HepG2 (cell line): Measurements from ENCODE around the gene PLXNA3. TPM values are rescaled to one million over a fixed set of nuclear protein-coding genes. Genes with fewer than 3 reads are reported as not detected.
A peak's percentile ranks its signal among the peaks of the same experiment; 100 is the strongest.

Experiments used
- GABPB1 ChIP-seq: IDR thresholded peaks from 2 replicates; pipeline ENCODE4 v1.6.1; 2016; ENCODE audit warnings: mild to moderate bottlenecking, missing genetic modification reagents, moderate library complexity, missing compliant biosample characterization
- HNRNPK ChIP-seq: fragments of 200-400 bp; formaldehyde crosslinking; IDR thresholded peaks from 2 replicates; pipeline ENCODE4 v1.6.1; 2018; ENCODE audit warnings: low read length, low read depth, moderate library complexity, mild to moderate bottlenecking; ENCODE audit not compliant: poor library complexity, severe bottlenecking
- JUND ChIP-seq: sonication (generic); formaldehyde crosslinking; IDR thresholded peaks from 2 replicates; pipeline ENCODE4 v1.8.0; 2022; ENCODE audit warnings: mild to moderate bottlenecking, missing genetic modification reagents
- NFKB2 ChIP-seq: sonication (generic); formaldehyde crosslinking; IDR thresholded peaks from 2 replicates; pipeline ENCODE4 v1.4.0; 2020; ENCODE audit warnings: missing genetic modification reagents, borderline replicate concordance
- NR2F6 ChIP-seq, 2 experiments: IDR thresholded peaks; 2 replicates each; pipeline ENCODE4 v1.6.1; 2016; ENCODE audit warnings: antibody characterized with exemption in 1 of 2, mild to moderate bottlenecking in 1 of 2
- RBFOX2 ChIP-seq: fragments of 200-400 bp; formaldehyde crosslinking; IDR thresholded peaks from 2 replicates; pipeline ENCODE4 v1.6.1; 2017; ENCODE audit warnings: low read depth, mild to moderate bottlenecking, low read length
- RXRA ChIP-seq: sonication (generic); formaldehyde crosslinking; IDR thresholded peaks from 2 replicates; pipeline ENCODE4 v1.5.1; 2020; ENCODE audit warnings: missing genetic modification reagents
- SNAI1 ChIP-seq: sonication (generic); formaldehyde crosslinking; IDR thresholded peaks from 2 replicates; pipeline ENCODE4 v1.5.0; 2020; ENCODE audit warnings: mild to moderate bottlenecking, missing genetic modification reagents, borderline replicate concordance
- SOX6 ChIP-seq, 2 experiments: fragments of 450-650 bp in 1 of 2; sonication (generic) in 1 of 2; formaldehyde crosslinking in 1 of 2; IDR thresholded peaks; 2 replicates each; pipeline versions ENCODE4 v1.4.0 to v1.6.1; 2017 to 2020; ENCODE audit warnings: antibody characterized with exemption in 1 of 2, mild to moderate bottlenecking in 1 of 2, missing genetic modification reagents in 1 of 2
- SP4 ChIP-seq: sonication (generic); formaldehyde crosslinking; IDR thresholded peaks from 2 replicates; pipeline ENCODE4 v1.8.1; 2023; ENCODE audit warnings: mild to moderate bottlenecking, missing genetic modification reagents
- SRY ChIP-seq: sonication (generic); formaldehyde crosslinking; IDR thresholded peaks from 2 replicates; pipeline ENCODE4 v1.8.0; 2022; ENCODE audit warnings: mild to moderate bottlenecking, missing genetic modification reagents
- TAF1 ChIP-seq: sonication (generic); formaldehyde crosslinking; IDR thresholded peaks from 2 replicates; pipeline ENCODE4 v1.4.0; 2020; ENCODE audit warnings: missing genetic modification reagents
- ZFYVE20 ChIP-seq: sonication (generic); formaldehyde crosslinking; IDR thresholded peaks from 2 replicates; pipeline ENCODE4 v1.8.0; 2023; ENCODE audit warnings: low read depth, mild to moderate bottlenecking, moderate library complexity, missing genetic modification reagents, borderline replicate concordance
- ZNF121 ChIP-seq: sonication (generic); formaldehyde crosslinking; IDR thresholded peaks from 2 replicates; pipeline ENCODE4 v1.5.0; 2020; ENCODE audit warnings: mild to moderate bottlenecking, missing genetic modification reagents
- ZNF234 ChIP-seq: sonication (generic); formaldehyde crosslinking; conservative IDR thresholded peaks from 2 replicates; pipeline ENCODE4 v1.5.1; 2020; ENCODE audit warnings: mild to moderate bottlenecking, missing genetic modification reagents
- ZNF260 ChIP-seq: sonication (generic); formaldehyde crosslinking; IDR thresholded peaks from 2 replicates; pipeline ENCODE4 v1.4.0; 2020; ENCODE audit warnings: missing genetic modification reagents, low read depth, mild to moderate bottlenecking, borderline replicate concordance
- polyA plus RNA-seq, 8 experiments: library from polyadenylated mRNA; depleted of rRNA in 3 of 8; stranded (reverse) in 7 of 8; unstranded in 1 of 8; fragments of >200 nt; fragmentation: Illumina TruSeq in 4 of 8; extraction: Trizol in 4 of 8; gene quantifications; 2 replicates each; pipeline versions ENCODE4 v1.2.1 to v1.2.3, GENCODE V29; 2011 to 2016; ENCODE audit warnings: low read depth in 4 of 8, missing spikeins in 1 of 8, mixed read lengths in 1 of 8; ENCODE audit not compliant: insufficient read depth in 1 of 8
- total RNA-seq, 5 experiments: library from RNA; depleted of rRNA; stranded (reverse); fragments of >200 nt; fragmentation: Illumina TruSeq; extraction: Trizol; gene quantifications; 2 replicates each; pipeline ENCODE4 v1.2.3, GENCODE V29; 2016; ENCODE audit warnings: low read depth in 1 of 5
- TF ChIP-seq, protein P1 (sequence below): IDR thresholded peaks from 2 replicates; pipeline ENCODE4 v1.6.1; 2016; ENCODE audit warnings: low read depth
- TF ChIP-seq, protein P2 (sequence below): IDR thresholded peaks from 2 replicates; pipeline ENCODE4 v1.6.1; 2018; ENCODE audit warnings: missing genetic modification reagents
- TF ChIP-seq, protein P3 (sequence below): sonication (generic); formaldehyde crosslinking; IDR thresholded peaks from 2 replicates; pipeline ENCODE4 v1.5.0; 2020; ENCODE audit warnings: mild to moderate bottlenecking, missing genetic modification reagents, borderline replicate concordance
- TF ChIP-seq, protein P4 (sequence below): sonication (generic); formaldehyde crosslinking; IDR thresholded peaks from 2 replicates; pipeline ENCODE4 v1.4.0; 2020; ENCODE audit warnings: missing genetic modification reagents

PLXNA3 gene
- total and polyA plus RNA-seq, 2 of the 13 experiments (the other 11 are each of a cell fraction or from before 2014, with no cell fraction given): 5.8 to 20.6 TPM

DNA sequence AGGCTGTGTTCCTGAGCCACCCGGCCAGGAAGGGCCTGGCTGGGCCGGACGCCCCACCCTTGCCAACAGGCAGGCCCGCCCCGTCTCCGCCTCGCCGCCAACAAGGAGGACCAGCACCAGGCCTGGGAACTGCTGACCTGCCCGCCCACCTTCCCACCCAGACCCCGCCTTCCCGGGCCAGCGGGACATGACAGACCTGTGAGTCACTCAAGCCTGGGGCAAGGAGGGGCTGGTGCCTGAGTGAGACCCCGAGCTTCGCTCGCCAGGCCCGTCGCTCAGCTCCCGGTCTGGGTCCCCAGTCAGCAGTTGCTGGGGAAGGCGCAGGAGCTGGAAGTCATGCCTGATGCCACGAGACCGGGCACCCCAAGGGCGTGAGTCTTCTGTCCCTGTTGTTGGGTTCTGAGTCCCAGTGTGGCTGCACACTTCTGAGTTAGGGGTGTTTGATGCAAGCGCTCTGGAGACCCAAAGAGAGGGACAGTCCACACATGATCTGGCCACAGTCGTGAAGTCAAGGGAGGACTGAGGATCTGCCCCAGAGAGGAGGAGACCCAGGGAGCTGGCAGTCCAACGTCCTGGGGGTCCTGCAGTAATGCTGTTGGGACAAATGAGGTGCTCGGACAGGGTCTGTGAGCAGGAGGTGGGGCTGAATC is 48.7 kb upstream of the PLXNA3 start, which contains the start of gene DNASE1L1 (continued):
- TF ChIP-seq SP4 (CRISPR knock-in tag): peak; percentile 24; the same call in 1 of the 2 replicates
- no peak for TF ChIP-seq NR2F6 (IDR thresholded peaks at IDR 0.05)
- TF ChIP-seq NR2F6 (CRISPR knock-in tag; IDR thresholded peaks at IDR 0.05): peak; percentile 16; the same call in 1 of the 2 replicates
- peak; percentile 55 for TF ChIP-seq RBFOX2
- TF ChIP-seq SNAI1 (CRISPR knock-in tag): no peak
- TF ChIP-seq ZFYVE20 (CRISPR knock-in tag): no peak
- TF ChIP-seq RXRA: peak; percentile 10; the same call in 1 of the 2 replicates
- TF ChIP-seq SOX6 (IDR thresholded peaks at IDR 0.05): no peak
- TF ChIP-seq SOX6 (CRISPR knock-in tag; IDR thresholded peaks at IDR 0.05): no peak
- no peak for TF ChIP-seq NFKB2
- TF ChIP-seq GABPB1 (CRISPR knock-in tag): peak; percentile 50; the same call in 1 of the 2 replicates
- TF ChIP-seq SRY: 0 out of 2 replicates have a peak, but pooled peaks have one; percentile 42
- TF ChIP-seq, protein P1, sequence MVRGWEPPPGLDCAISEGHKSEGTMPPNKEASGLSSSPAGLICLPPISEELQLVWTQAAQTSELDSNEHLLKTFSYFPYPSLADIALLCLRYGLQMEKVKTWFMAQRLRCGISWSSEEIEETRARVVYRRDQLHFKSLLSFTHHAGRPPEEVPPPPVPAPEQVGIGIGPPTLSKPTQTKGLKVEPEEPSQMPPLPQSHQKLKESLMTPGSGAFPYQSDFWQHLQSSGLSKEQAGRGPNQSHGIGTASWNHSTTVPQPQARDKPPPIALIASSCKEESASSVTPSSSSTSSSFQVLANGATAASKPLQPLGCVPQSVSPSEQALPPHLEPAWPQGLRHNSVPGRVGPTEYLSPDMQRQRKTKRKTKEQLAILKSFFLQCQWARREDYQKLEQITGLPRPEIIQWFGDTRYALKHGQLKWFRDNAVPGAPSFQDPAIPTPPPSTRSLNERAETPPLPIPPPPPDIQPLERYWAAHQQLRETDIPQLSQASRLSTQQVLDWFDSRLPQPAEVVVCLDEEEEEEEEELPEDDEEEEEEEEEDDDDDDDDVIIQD (CRISPR knock-in tag): no peak
- TF ChIP-seq HNRNPK: no peak
- TF ChIP-seq ZNF121 (CRISPR knock-in tag): peak; percentile 23; the same call in 1 of the 2 replicates
- TF ChIP-seq, protein P2, sequence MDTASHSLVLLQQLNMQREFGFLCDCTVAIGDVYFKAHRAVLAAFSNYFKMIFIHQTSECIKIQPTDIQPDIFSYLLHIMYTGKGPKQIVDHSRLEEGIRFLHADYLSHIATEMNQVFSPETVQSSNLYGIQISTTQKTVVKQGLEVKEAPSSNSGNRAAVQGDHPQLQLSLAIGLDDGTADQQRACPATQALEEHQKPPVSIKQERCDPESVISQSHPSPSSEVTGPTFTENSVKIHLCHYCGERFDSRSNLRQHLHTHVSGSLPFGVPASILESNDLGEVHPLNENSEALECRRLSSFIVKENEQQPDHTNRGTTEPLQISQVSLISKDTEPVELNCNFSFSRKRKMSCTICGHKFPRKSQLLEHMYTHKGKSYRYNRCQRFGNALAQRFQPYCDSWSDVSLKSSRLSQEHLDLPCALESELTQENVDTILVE: no peak
- no peak for TF ChIP-seq ZNF234
- TF ChIP-seq TAF1 (CRISPR knock-in tag): peak; percentile 46; the same call in 1 of the 2 replicates
- TF ChIP-seq, protein P3, sequence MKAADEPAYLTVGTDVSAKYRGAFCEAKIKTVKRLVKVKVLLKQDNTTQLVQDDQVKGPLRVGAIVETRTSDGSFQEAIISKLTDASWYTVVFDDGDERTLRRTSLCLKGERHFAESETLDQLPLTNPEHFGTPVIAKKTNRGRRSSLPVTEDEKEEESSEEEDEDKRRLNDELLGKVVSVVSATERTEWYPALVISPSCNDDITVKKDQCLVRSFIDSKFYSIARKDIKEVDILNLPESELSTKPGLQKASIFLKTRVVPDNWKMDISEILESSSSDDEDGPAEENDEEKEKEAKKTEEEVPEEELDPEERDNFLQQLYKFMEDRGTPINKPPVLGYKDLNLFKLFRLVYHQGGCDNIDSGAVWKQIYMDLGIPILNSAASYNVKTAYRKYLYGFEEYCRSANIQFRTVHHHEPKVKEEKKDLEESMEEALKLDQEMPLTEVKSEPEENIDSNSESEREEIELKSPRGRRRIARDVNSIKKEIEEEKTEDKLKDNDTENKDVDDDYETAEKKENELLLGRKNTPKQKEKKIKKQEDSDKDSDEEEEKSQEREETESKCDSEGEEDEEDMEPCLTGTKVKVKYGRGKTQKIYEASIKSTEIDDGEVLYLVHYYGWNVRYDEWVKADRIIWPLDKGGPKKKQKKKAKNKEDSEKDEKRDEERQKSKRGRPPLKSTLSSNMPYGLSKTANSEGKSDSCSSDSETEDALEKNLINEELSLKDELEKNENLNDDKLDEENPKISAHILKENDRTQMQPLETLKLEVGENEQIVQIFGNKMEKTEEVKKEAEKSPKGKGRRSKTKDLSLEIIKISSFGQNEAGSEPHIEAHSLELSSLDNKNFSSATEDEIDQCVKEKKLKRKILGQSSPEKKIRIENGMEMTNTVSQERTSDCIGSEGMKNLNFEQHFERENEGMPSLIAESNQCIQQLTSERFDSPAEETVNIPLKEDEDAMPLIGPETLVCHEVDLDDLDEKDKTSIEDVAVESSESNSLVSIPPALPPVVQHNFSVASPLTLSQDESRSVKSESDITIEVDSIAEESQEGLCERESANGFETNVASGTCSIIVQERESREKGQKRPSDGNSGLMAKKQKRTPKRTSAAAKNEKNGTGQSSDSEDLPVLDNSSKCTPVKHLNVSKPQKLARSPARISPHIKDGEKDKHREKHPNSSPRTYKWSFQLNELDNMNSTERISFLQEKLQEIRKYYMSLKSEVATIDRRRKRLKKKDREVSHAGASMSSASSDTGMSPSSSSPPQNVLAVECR (CRISPR knock-in tag): peak; percentile 64; the same call in 1 of the 2 replicates
- TF ChIP-seq, protein P4, sequence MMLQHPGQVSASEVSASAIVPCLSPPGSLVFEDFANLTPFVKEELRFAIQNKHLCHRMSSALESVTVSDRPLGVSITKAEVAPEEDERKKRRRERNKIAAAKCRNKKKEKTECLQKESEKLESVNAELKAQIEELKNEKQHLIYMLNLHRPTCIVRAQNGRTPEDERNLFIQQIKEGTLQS (CRISPR knock-in tag): 0 out of 2 replicates have a peak, but pooled peaks have one; percentile 23
- TF ChIP-seq ZNF260 (CRISPR knock-in tag): no peak
- TF ChIP-seq JUND (CRISPR knock-in tag): peak; percentile 71; the same call in 1 of the 2 replicates
